Astrocyte of the cerebellum (primary cell): ENCODE data around the gene DOCK2.
A peak's percentile ranks its signal among the peaks of the same experiment; 100 is the strongest.

Source experiments
- DNase-seq: peaks from one replicate; pipeline ENCODE4 v3.0.0-alpha.2; 2011; ENCODE audit warnings: low read depth
- H3K4me3 ChIP-seq: 2 replicates; pipeline ENCODE4 v1.5.1; 2011; ENCODE audit warnings: mild to moderate bottlenecking, low read depth, low read length, moderate library complexity
- CTCF ChIP-seq: IDR thresholded peaks from 2 replicates; pipeline ENCODE4 v1.5.1; 2012; ENCODE audit warnings: low read length, low read depth, moderate library complexity, mild to moderate bottlenecking; ENCODE audit errors: missing control alignments
- in situ Hi-C: cut with HindIII; loops from 2 replicates; pipeline ENCODE4 v1.10.0; 2017; ENCODE audit warnings: low sequenced_read_pairs

Gene DOCK2

GRCh38 chr5:169848271-169848670 lies 211.2 kb downstream of the DOCK2 start:
- in situ Hi-C loops, result no loop called here
- DNase-seq, result no peak
- no peak for TF ChIP-seq CTCF
- H3K4me3 ChIP-seq, result no peak overlapping the region

- H3K4me3 ChIP-seq, result no peak overlapping the region
- no peak for DNase-seq
- TF ChIP-seq CTCF, result no peak
- in situ Hi-C loops, result no loop called here
Measured at GRCh38 chr5:169848792-169849191, 211.7 kb downstream of the DOCK2 start.

GRCh38 chr5:169850409-169850808 lies 213.3 kb downstream of the DOCK2 start:
- no peak overlapping the region for H3K4me3 ChIP-seq
- in situ Hi-C loops, result no loop called here
- DNase-seq, result no peak
- no peak for TF ChIP-seq CTCF

- TF ChIP-seq CTCF, result no peak
- no peak overlapping the region for H3K4me3 ChIP-seq
- in situ Hi-C loops, result no loop called here
- no peak for DNase-seq
Measured at GRCh38 chr5:169851321-169851850, 214.3 kb downstream of the DOCK2 start.

- DNase-seq, result peak; percentile 52
- TF ChIP-seq CTCF, result no peak
- H3K4me3 ChIP-seq, result no peak overlapping the region
- in situ Hi-C loops, result no loop called here
Measured at GRCh38 chr5:169856571-169856970, 219.5 kb downstream of the DOCK2 start.

- no peak overlapping the region for H3K4me3 ChIP-seq
- no peak for TF ChIP-seq CTCF
- in situ Hi-C loops, result no loop called here
- DNase-seq, result no peak
Measured at GRCh38 chr5:169860585-169860984, 223.5 kb downstream of the DOCK2 start.

GRCh38 chr5:169861433-169861832 lies 224.4 kb downstream of the DOCK2 start:
- no peak overlapping the region for H3K4me3 ChIP-seq
- in situ Hi-C loops, result no loop called here
- no peak for TF ChIP-seq CTCF
- DNase-seq, result no peak
